ENCODE measurements around the gene SACM1L.

- TF ChIP-seq ZNF274 (IDR thresholded peaks at IDR 0.05; ENCODE audit: borderline replicate concordance, extremely low read depth, low read length) (no peak), CHD1 (IDR thresholded peaks at IDR 0.05; ENCODE audit: low read depth, low read length) (no peak), RFX5 (IDR thresholded peaks at IDR 0.05; ENCODE audit: borderline replicate concordance, low read depth, low read length) (no peak), BACH1 (IDR thresholded peaks at IDR 0.05; ENCODE audit: low read length) (no peak), RAD21 (IDR thresholded peaks at IDR 0.05 in 1 of 2, conservative IDR thresholded peaks at IDR 0.05 in 1 of 2; ENCODE audit: low read depth in 2 of 2, low read length in 2 of 2) (peak; percentile 95 to 98), CTCF (IDR thresholded peaks at IDR 0.05; ENCODE audit: control extremely low read depth in 1 of 3, insufficient read depth in 1 of 3, low read depth in 1 of 3, low read length in 3 of 3) (peak; percentile 86 to 99 (median 96)), JUND (IDR thresholded peaks at IDR 0.05; ENCODE audit: low read length) (peak; percentile 9; the same call in 1 of the 2 replicates), EZH2 (IDR thresholded peaks at IDR 0.05; ENCODE audit: low read depth, low read length, severe bottlenecking) (no peak), TCF12 (IDR thresholded peaks at IDR 0.05; ENCODE audit: low read depth, low read length) (no peak), POLR2A (IDR thresholded peaks at IDR 0.05; ENCODE audit: control extremely low read depth in 1 of 2, low read depth in 2 of 2, low read length in 2 of 2) (no peak), MAFK (IDR thresholded peaks at IDR 0.05; ENCODE audit: low read depth, low read length) (no peak)
These were observed 32.4 kb upstream of the SACM1L start for GRCh38 chr3:45656575-45657363.

Measured in H1 (cell line).